PC-3 (cell line): Measurements from ENCODE around the gene WDR88. TPM values are rescaled to one million over a fixed set of nuclear protein-coding genes. Genes with fewer than 3 reads are reported as not detected.

ENCODE experiments used
- ATAC-seq: fragments of 200-7000 bp; cut with Tn5 transposase; 2 replicates; pipeline ENCODE4 v1.9.1; 2020; ENCODE audit warnings: mild to moderate bottlenecking, moderate library complexity
- BruUV-seq: library from RNA; stranded (reverse); fragments of 400-500 nt; replicated peaks from 2 replicates; lab custom pipeline; 2021; lab: Mats Ljungman, UMichigan
- CTCF ChIA-PET: fragments of 300-600 bp; sonication (Branson Sonifier 250); formaldehyde crosslinking; loops from one replicate; lab custom pipeline; 2022; ENCODE audit warnings: antibody characterized with exemption; lab: Charles Lee
- POLR2A ChIA-PET: fragments of 300-600 bp; sonication (Branson Sonifier 250); formaldehyde crosslinking; loops from one replicate; lab custom pipeline; 2022; ENCODE audit warnings: antibody characterized with exemption; ENCODE audit not compliant: unreplicated experiment; lab: Charles Lee
- DNase-seq: peaks from one replicate; pipeline ENCODE4 v3.0.0-alpha.2; 2015
- H2AFZ ChIP-seq: fragments of 300-600 bp; sonication (generic); 2 replicates; pipeline ENCODE4 v1.6.0; 2016; ENCODE audit warnings: antibody characterized with exemption, low read length
- H3F3A ChIP-seq: fragments of 300-600 bp; sonication (generic); one replicate; pipeline ENCODE4 v1.6.0; 2017; ENCODE audit warnings: antibody characterized with exemption, low read length, control low read depth, mild to moderate bottlenecking; ENCODE audit not compliant: unreplicated experiment
- H3K27ac ChIP-seq: fragments of 300-600 bp; sonication (generic); 2 replicates; pipeline ENCODE4 v1.5.1; 2016; ENCODE audit warnings: mild to moderate bottlenecking, low read length
- H3K27me3 ChIP-seq: fragments of 300-600 bp; sonication (generic); 2 replicates; pipeline ENCODE4 v1.6.1; 2016; ENCODE audit warnings: low read length, mixed read lengths
- H3K36me3 ChIP-seq: fragments of 300-600 bp; sonication (generic); 2 replicates; pipeline ENCODE4 v1.6.1; 2016; ENCODE audit warnings: low read depth, mixed run types, low read length, mixed read lengths
- H3K4me1 ChIP-seq: fragments of 300-600 bp; sonication (generic); 2 replicates; pipeline ENCODE4 v1.5.1; 2016; ENCODE audit warnings: low read length; ENCODE audit not compliant: insufficient read depth
- H3K4me2 ChIP-seq: fragments of 300-600 bp; sonication (generic); 2 replicates; pipeline ENCODE4 v1.6.0; 2016; ENCODE audit warnings: low read length
- H3K4me3 ChIP-seq: fragments of 300-600 bp; sonication (generic); 2 replicates; pipeline ENCODE4 v1.5.1; 2016; ENCODE audit warnings: mild to moderate bottlenecking, low read length, mixed read lengths
- H3K79me2 ChIP-seq: fragments of 300-600 bp; sonication (generic); 2 replicates; pipeline ENCODE4 v1.6.1; 2017; ENCODE audit warnings: low read length, mixed read lengths
- H3K9ac ChIP-seq: fragments of 300-600 bp; sonication (generic); 2 replicates; pipeline ENCODE4 v1.6.0; 2016; ENCODE audit warnings: mild to moderate bottlenecking, low read length
- H3K9me2 ChIP-seq: fragments of 300-600 bp; sonication (generic); replicated peaks from 2 replicates; pipeline ENCODE4 v1.6.1; 2016; ENCODE audit warnings: mixed run types, low read length, mixed read lengths
- H3K9me3 ChIP-seq: fragments of 300-600 bp; sonication (generic); 2 replicates; pipeline ENCODE4 v1.6.1; 2016; ENCODE audit warnings: low read length, mixed read lengths
- H4K20me1 ChIP-seq: fragments of 300-600 bp; sonication (generic); 2 replicates; pipeline ENCODE4 v1.6.1; 2016; ENCODE audit warnings: low read length, mixed read lengths
- CTCF ChIP-seq: fragments of 300-600 bp; sonication (generic); conservative IDR thresholded peaks from 2 replicates; pipeline ENCODE4 v1.5.1; 2017; ENCODE audit warnings: antibody characterized with exemption, low read depth, mild to moderate bottlenecking, low read length
- EZH2 ChIP-seq: fragments of 300-600 bp; sonication (generic); IDR thresholded peaks from one replicate; pipeline ENCODE4 v1.6.1; 2017; ENCODE audit warnings: antibody characterized with exemption, mild to moderate bottlenecking, low read length; ENCODE audit not compliant: unreplicated experiment
- EZH2phosphoT487 ChIP-seq: fragments of 300-600 bp; sonication (generic); IDR thresholded peaks from 2 replicates; pipeline ENCODE4 v1.6.1; 2018; ENCODE audit warnings: mild to moderate bottlenecking, antibody characterized with exemption, low read length, borderline replicate concordance
- intact Hi-C: fragments of 100-400 bp; cut with micrococcal nuclease; formaldehyde crosslinking; loops from 2 replicates; pipeline ENCODE4 v1.9.0; 2023
- total RNA-seq: library from RNA; depleted of rRNA; stranded (reverse); fragments of >200 nt; gene quantifications from 2 replicates; pipeline ENCODE4 v1.2.3, GENCODE V29; 2014

The WDR88 gene
- total RNA-seq, 1 experiment from 2014 or later = not detected

GRCh38 chr19:33192010-33192409, 60.1 kb downstream of the WDR88 start:
- Histone ChIP-seq H2AFZ (no peak overlapping the region), H3F3A (no peaks in the 10 kb centered on the region), H3K9ac (no peak overlapping the region), H3K27me3 (no peaks in the 10 kb centered on the region), H3K9me3 (no peaks in the 10 kb centered on the region), H3K27ac (no peak overlapping the region), H3K9me2 (no peaks in the 10 kb centered on the region), H3K4me1 (no peaks in the 10 kb centered on the region), H3K79me2 (no peaks in the 10 kb centered on the region), H3K4me3 (no peak overlapping the region), H3K36me3 (no peaks in the 10 kb centered on the region), H4K20me1 (no peaks in the 10 kb centered on the region), H3K4me2 (no peak overlapping the region)
- DNase-seq (no peak), ATAC-seq (no peak)
- intact Hi-C loops = no loop called here
- no TSS peak for BruUV-seq
- POLR2A ChIA-PET = no interaction called here
- CTCF ChIA-PET = no interaction called here
- no peak for TF ChIP-seq EZH2
- TF ChIP-seq CTCF = peak; percentile 35; the same call in 1 of the 2 replicates
- TF ChIP-seq EZH2phosphoT487 = no peak

GRCh38 chr19:33193269-33193864, 61.5 kb downstream of the WDR88 start:
- H3K79me2 ChIP-seq = no peaks in the 10 kb centered on the region
- DNase-seq (no peak), ATAC-seq (no peak)
- no peaks in the 10 kb centered on the region for H3K4me1 ChIP-seq
- H3K36me3 ChIP-seq = no peaks in the 10 kb centered on the region
- H3K27me3 ChIP-seq = no peaks in the 10 kb centered on the region
- no peaks in the 10 kb centered on the region for H3K9me3 ChIP-seq
- POLR2A ChIA-PET = no interaction called here
- no peak overlapping the region for H3K27ac ChIP-seq
- peak overlapping the region; percentile 57 for H3K4me2 ChIP-seq
- no peak overlapping the region for H3K9ac ChIP-seq
- H2AFZ ChIP-seq = no peak overlapping the region
- H3K4me3 ChIP-seq = no peak overlapping the region
- CTCF ChIA-PET = no interaction called here
- no peaks in the 10 kb centered on the region for H3F3A ChIP-seq
- BruUV-seq = no TSS peak
- no peaks in the 10 kb centered on the region for H4K20me1 ChIP-seq
- TF ChIP-seq EZH2phosphoT487 = no peak
- no peak for TF ChIP-seq EZH2
- TF ChIP-seq CTCF = no peak
- H3K9me2 ChIP-seq = no peaks in the 10 kb centered on the region
- intact Hi-C loops = no loop called here

- ChIA-PET POLR2A (no interaction called here), CTCF (no interaction called here)
- H3K4me2 ChIP-seq = peak within 1 kb of the TSS; percentile 89
- H3K9me2 ChIP-seq = no peaks in the 10 kb centered on the region
- H3K9ac ChIP-seq = peak within 1 kb of the TSS; percentile 53; the same call in 1 of the 2 replicates
- no peaks in the 10 kb centered on the region for H3K4me1 ChIP-seq
- BruUV-seq = no TSS peak
- no peaks in the 10 kb centered on the region for H3K79me2 ChIP-seq
- no peaks in the 10 kb centered on the region for H3K9me3 ChIP-seq
- H3K4me3 ChIP-seq = peak within 1 kb of the TSS; percentile 72
- no peak for TF ChIP-seq EZH2
- TF ChIP-seq EZH2phosphoT487 = no peak
- no peak for TF ChIP-seq CTCF
- no peaks in the 10 kb centered on the region for H3F3A ChIP-seq
- ATAC-seq (peak; percentile 55), DNase-seq (peak; percentile 12)
- H4K20me1 ChIP-seq = no peaks in the 10 kb centered on the region
- H3K27me3 ChIP-seq = no peaks in the 10 kb centered on the region
- H2AFZ ChIP-seq = peak within 1 kb of the TSS; percentile 81
- no peak within 1 kb of the TSS for H3K27ac ChIP-seq
- intact Hi-C loops = no loop called here
- no peaks in the 10 kb centered on the region for H3K36me3 ChIP-seq
These were observed 62.0 kb downstream of the WDR88 start, which contains the start of gene LRP3 for GRCh38 chr19:33193865-33194362. LRP3 (plus strand) TSS chr19:33194330; CDS start chr19:33194786, 456 bp downstream.
